ENCODE measurements around the gene LAMC2.
"Not testable (repeated sequence)": the region's sequence is repeated elsewhere in the genome, so short reads cannot be mapped to it uniquely, and the experiment has no call there.

Gene LAMC2

GRCh38 chr1:183270541-183271141, 84.6 kb downstream of the LAMC2 start:
- no peak for DNase-seq

GRCh38 chr1:183272390-183272848, 86.4 kb downstream of the LAMC2 start:
- DNase-seq: no peak

- DNase-seq: no peak
Measured at GRCh38 chr1:183273300-183273699, 87.2 kb downstream of the LAMC2 start.

GRCh38 chr1:183273984-183274383, 87.9 kb downstream of the LAMC2 start:
- not testable (repeated sequence) for DNase-seq

GRCh38 chr1:183274836-183275235, 88.8 kb downstream of the LAMC2 start:
- DNase-seq: no peak

GRCh38 chr1:183275322-183275721, 89.3 kb downstream of the LAMC2 start:
- DNase-seq: no peak

- DNase-seq: no peak
Measured at GRCh38 chr1:183276386-183277080, 90.5 kb downstream of the LAMC2 start.

GRCh38 chr1:183277821-183278738, 92.0 kb downstream of the LAMC2 start:
- no peak for DNase-seq

- DNase-seq: no peak
Measured at GRCh38 chr1:183278739-183279591, 92.9 kb downstream of the LAMC2 start.

GRCh38 chr1:183279835-183280234, 93.8 kb downstream of the LAMC2 start:
- no peak for DNase-seq

- DNase-seq: no peak
Measured at GRCh38 chr1:183281039-183281438, 95.0 kb downstream of the LAMC2 start.

GRCh38 chr1:183281553-183282091, 95.6 kb downstream of the LAMC2 start:
- peak; percentile 84 to 86 for DNase-seq

- no peak for DNase-seq
Measured at GRCh38 chr1:183282101-183282855, 96.2 kb downstream of the LAMC2 start.

GRCh38 chr1:183283286-183283685, 97.2 kb downstream of the LAMC2 start:
- no peak for DNase-seq

- DNase-seq: no peak
Measured at GRCh38 chr1:183284086-183284485, 98.0 kb downstream of the LAMC2 start.

GRCh38 chr1:183285256-183285655, 99.2 kb downstream of the LAMC2 start:
- DNase-seq: no peak

GRCh38 chr1:183285746-183286145, 99.7 kb downstream of the LAMC2 start:
- DNase-seq: no peak

GRCh38 chr1:183287191-183287675, 101.2 kb downstream of the LAMC2 start:
- DNase-seq: no peak

GRCh38 chr1:183288583-183288982, 102.5 kb downstream of the LAMC2 start:
- DNase-seq: no peak

GRCh38 chr1:183289051-183289496, 103.0 kb downstream of the LAMC2 start:
- DNase-seq: no peak

GRCh38 chr1:183290628-183291027, 104.6 kb downstream of the LAMC2 start:
- no peak for DNase-seq

All from activated T-cell treated with anti-CD3 and anti-CD28 coated beads, Interleukin-2, amount 50 U/mL, for 48 hours (primary cell).